Measurements from ENCODE around the gene BBLN.

GRCh38 chr9:128202648-128203023 lies 42.6 kb downstream of the BBLN start:
- no peak for TF ChIP-seq CTCF (conservative IDR thresholded peaks at IDR 0.05 in 1 of 2, IDR thresholded peaks at IDR 0.05 in 1 of 2; ENCODE audit: extremely low read depth in 1 of 2, insufficient read depth in 1 of 2, low read depth in 1 of 2, low read length in 2 of 2)
- no peak for TF ChIP-seq EZH2 (IDR thresholded peaks at IDR 0.05; ENCODE audit: borderline replicate concordance, low read length)
